ENCODE measurements around the gene ELL2. TPM values are rescaled to one million over a fixed set of nuclear protein-coding genes. Genes with fewer than 3 reads are reported as not detected.

ELL2 gene
- total RNA-seq, 1 donor from 2014 or later = 76.3 TPM

DNA sequence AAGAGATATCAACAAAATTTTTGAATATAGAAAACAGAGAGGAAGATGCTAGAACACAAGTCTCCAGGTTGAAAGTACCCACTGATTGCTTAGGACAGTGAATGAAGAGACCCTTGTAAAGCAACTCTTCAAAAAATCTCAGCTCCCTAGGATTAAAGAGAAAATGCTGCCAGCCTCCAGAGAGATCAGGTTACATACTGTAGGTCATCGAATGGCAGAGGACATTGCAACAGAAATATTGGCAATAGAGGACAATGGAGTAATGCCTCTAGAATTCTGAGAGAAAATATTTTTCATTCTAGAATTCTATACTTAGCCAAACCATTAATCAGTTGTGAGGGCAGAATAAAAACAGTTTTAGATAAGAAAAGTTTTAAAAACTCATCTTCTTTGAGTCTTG lies 43.1 kb upstream of the ELL2 start:
- TF ChIP-seq, protein P1, sequence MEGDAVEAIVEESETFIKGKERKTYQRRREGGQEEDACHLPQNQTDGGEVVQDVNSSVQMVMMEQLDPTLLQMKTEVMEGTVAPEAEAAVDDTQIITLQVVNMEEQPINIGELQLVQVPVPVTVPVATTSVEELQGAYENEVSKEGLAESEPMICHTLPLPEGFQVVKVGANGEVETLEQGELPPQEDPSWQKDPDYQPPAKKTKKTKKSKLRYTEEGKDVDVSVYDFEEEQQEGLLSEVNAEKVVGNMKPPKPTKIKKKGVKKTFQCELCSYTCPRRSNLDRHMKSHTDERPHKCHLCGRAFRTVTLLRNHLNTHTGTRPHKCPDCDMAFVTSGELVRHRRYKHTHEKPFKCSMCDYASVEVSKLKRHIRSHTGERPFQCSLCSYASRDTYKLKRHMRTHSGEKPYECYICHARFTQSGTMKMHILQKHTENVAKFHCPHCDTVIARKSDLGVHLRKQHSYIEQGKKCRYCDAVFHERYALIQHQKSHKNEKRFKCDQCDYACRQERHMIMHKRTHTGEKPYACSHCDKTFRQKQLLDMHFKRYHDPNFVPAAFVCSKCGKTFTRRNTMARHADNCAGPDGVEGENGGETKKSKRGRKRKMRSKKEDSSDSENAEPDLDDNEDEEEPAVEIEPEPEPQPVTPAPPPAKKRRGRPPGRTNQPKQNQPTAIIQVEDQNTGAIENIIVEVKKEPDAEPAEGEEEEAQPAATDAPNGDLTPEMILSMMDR (IDR thresholded peaks at IDR 0.05; ENCODE audit: insufficient read depth, low read length, severe bottlenecking) = no peak
- H3K4me3 ChIP-seq (ENCODE audit: low read depth, low read length) = no peak overlapping the region
- no peak for DNase-seq (ENCODE audit: low read depth)
- H3K27me3 ChIP-seq (ENCODE audit: control insufficient read depth, insufficient read depth, low read length) = no peaks in the 10 kb centered on the region
- H3K36me3 ChIP-seq (ENCODE audit: control insufficient read depth, insufficient read depth, low read length) = no peaks in the 10 kb centered on the region
- FAIRE-seq = no peak

DNA sequence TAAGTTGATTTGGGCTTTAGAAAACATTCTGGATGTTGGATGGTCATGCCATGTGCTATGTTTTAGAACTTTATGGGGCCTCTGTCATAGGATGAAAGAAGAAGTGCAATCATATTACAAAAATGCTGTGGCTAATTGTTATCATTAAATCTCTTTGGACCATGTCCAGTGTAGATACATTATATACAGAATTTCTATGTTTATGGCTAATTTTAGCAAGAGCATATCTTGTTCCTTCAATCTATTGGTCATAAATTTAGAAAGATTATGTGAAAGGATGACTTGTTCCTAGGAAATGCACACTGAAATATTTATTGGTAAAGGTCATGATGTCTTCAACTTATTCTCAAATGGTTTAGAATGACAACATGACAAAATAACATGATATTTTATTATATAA lies 42.4 kb upstream of the ELL2 start:
- TF ChIP-seq, protein P1 (IDR thresholded peaks at IDR 0.05; ENCODE audit: insufficient read depth, low read length, severe bottlenecking) = no peak
- Histone ChIP-seq H3K4me3 (ENCODE audit: low read depth, low read length) (no peak overlapping the region), H3K27me3 (ENCODE audit: control insufficient read depth, insufficient read depth, low read length) (no peaks in the 10 kb centered on the region), H3K36me3 (ENCODE audit: control insufficient read depth, insufficient read depth, low read length) (no peaks in the 10 kb centered on the region)
- FAIRE-seq (no peak), DNase-seq (ENCODE audit: low read depth) (no peak)

DNA sequence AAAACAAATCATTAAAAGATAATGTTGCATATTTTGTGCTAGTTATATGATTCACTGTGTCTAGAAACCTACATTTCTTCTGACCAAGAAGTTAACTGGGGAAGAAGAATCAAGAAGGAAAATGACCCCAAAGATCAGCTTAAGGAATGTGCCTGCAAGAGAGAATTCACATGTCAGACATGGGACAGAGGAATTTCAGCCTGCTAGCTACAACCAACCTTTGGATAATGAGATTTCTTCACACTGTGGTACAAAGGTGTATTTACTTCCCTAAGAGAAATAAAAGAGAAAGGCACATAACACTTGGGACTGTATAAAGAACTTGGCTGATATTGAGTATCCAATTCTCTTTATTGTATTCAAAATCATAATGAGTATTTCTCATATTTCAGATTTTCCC lies 39.6 kb upstream of the ELL2 start:
- Histone ChIP-seq H3K27me3 (ENCODE audit: control insufficient read depth, insufficient read depth, low read length) (no peaks in the 10 kb centered on the region), H3K4me3 (ENCODE audit: low read depth, low read length) (no peak overlapping the region), H3K36me3 (ENCODE audit: control insufficient read depth, insufficient read depth, low read length) (no peaks in the 10 kb centered on the region)
- DNase-seq (ENCODE audit: low read depth) (no peak), FAIRE-seq (no peak)
- TF ChIP-seq, protein P1 (IDR thresholded peaks at IDR 0.05; ENCODE audit: insufficient read depth, low read length, severe bottlenecking) = no peak

DNA sequence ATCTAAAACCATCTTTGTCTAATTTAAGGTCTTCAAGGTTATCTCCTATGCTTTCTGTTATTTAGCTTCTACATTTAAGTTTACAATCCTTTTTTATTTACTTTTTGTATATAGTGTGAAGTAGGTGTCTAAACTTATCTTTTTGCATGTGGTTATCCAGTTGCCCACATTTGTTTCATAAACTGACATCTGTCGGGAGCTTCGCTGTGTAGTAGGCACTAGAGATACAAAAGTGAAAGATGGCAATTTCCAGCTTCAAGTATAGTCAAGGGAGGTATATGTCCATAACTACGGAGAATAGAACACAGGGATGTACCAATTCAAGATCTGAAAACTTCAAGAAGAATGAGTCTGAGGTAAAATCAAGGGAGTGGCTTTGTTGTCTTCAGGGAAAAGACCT lies 38.7 kb upstream of the ELL2 start:
- TF ChIP-seq, protein P1 (IDR thresholded peaks at IDR 0.05; ENCODE audit: insufficient read depth, low read length, severe bottlenecking) = no peak
- no peak for FAIRE-seq
- no peaks in the 10 kb centered on the region for H3K36me3 ChIP-seq (ENCODE audit: control insufficient read depth, insufficient read depth, low read length)
- no peak overlapping the region for H3K4me3 ChIP-seq (ENCODE audit: low read depth, low read length)
- DNase-seq (ENCODE audit: low read depth) = no peak
- H3K27me3 ChIP-seq (ENCODE audit: control insufficient read depth, insufficient read depth, low read length) = no peaks in the 10 kb centered on the region

DNA sequence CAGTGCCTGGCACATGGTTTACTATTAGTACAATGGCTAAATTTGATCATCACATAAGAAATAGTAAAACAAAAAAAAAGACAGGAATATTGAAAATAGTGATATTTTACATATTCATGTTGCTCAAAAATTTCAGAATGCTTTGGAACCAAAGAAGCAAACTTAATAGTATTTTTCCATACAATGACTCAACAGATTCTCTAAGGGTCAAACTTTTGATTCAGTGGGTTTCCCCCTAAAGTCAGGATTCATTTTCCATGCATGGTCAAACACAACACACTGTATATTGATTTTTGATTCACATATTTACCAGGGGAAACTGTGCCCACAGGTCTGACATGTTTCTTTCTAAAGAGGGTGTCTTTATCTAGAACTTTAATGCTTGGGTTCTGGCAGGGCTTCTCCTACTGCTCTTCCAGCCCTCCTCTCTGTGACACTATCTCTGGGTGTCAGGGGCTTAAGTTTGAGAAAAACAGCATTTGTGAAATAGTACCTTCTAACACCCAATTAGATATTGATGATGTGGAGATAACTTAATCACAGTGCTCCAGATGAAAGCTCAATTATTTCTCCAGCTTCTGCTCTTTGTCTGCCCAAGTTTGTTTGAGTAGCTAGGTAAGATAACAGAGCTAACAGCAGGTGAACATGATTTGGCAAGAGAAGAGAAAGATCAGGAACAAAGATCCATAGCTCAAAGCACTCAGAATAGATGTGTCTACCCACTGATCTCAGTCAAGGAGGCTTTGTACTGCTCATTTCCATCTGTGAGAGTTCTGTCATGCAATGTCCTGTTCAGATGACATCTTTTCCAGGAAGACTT lies 35.5 kb upstream of the ELL2 start:
- FAIRE-seq = no peak
- no peak for DNase-seq (ENCODE audit: low read depth)
- no peaks in the 10 kb centered on the region for H3K27me3 ChIP-seq (ENCODE audit: control insufficient read depth, insufficient read depth, low read length)
- H3K4me3 ChIP-seq (ENCODE audit: low read depth, low read length) = no peak overlapping the region
- TF ChIP-seq, protein P1 (IDR thresholded peaks at IDR 0.05; ENCODE audit: insufficient read depth, low read length, severe bottlenecking) = no peak
- H3K36me3 ChIP-seq (ENCODE audit: control insufficient read depth, insufficient read depth, low read length) = no peaks in the 10 kb centered on the region
